HL-60/S4 treated with phorbol 12-myristate 13-acetate at 8.2 ng/mL for 4 days and 3 days (cell line): ENCODE data around the gene TNFRSF11A.

Source experiments
- in situ Hi-C: fragments of 300-500 bp; cut with MboI; formaldehyde crosslinking; loops from 2 replicates; pipeline ENCODE4 v1.15.0; 2022; ENCODE audit warnings: low sequenced_read_pairs

The TNFRSF11A gene

GRCh38 chr18:62377131-62377807 is 52.2 kb downstream of the TNFRSF11A start:
- in situ Hi-C loops: no loop called here

- in situ Hi-C loops: no loop called here
These were observed 53.9 kb downstream of the TNFRSF11A start for GRCh38 chr18:62379051-62379450.

DNA sequence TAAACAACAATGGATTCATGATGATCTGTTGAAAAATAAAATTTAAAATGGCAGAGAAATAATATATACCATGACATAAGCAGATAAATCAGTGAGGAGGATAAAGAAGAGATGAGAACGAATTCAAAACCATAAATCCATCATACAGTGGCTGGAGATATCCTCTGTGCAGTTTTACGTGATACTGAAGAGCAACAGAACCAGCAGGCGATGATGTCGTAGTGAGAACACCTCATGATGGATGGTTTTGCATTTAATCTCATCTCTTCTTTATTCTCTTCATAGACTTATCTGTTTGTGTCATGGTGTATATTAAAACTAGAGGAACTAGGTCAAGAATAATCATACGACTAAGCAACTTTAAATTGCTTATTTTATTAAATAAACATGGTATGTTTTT is 56.3 kb downstream of the TNFRSF11A start:
- in situ Hi-C loops: no loop called here

DNA sequence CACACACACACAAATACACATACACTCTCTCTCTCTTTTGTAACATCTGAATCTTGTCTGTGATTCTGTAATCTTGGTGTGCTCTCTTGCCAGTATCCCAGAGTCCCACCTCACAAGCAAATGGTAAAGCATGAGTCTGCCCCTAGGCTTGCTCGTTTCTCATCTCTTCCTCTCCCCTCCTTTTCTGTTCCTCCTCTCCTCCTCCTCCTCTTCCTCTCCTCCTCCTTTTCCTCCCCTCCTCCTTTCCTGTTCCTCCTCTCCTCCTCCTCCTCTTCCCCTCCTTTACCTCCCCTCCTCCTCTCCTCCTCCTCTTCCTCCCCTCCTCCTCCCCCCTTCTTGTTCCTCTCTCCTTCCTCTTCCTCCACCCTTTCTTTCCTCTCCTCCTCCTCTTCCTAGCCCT is 59.0 kb downstream of the TNFRSF11A start:
- in situ Hi-C loops: no loop called here

DNA sequence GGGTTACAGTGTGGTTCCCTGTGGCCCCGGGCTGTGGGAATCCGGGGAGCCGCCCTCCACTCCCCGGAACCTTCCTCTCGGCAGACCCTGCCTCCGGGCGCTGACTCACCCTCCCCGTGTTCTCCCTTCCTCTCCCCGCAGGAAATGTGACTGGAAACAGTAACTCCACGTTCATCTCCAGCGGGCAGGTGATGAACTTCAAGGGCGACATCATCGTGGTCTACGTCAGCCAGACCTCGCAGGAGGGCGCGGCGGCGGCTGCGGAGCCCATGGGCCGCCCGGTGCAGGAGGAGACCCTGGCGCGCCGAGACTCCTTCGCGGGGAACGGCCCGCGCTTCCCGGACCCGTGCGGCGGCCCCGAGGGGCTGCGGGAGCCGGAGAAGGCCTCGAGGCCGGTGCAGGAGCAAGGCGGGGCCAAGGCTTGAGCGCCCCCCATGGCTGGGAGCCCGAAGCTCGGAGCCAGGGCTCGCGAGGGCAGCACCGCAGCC is 59.5 kb downstream of the TNFRSF11A start:
- in situ Hi-C loops: no loop called here

- in situ Hi-C loops: no loop called here
These were observed 61.0 kb downstream of the TNFRSF11A start for GRCh38 chr18:62386091-62386490.

DNA sequence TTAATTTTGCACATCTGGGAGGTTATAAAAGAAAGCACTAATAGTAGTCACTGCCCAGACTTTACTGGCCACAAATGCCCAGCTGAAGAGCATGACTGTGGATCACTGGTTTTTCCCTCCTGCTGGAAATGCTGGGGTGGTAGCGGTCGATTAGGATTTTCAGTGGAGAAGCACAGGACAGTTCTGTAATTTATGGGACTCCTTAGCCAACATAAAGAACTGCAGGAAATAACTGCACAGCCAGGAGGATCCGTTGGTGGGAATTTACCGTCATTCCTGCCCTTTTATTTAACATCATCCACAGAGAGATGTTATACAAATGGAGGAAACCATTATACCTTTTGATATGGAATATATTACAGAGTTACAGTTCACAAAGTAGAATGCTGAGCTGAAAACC is 61.5 kb downstream of the TNFRSF11A start:
- in situ Hi-C loops: no loop called here

DNA sequence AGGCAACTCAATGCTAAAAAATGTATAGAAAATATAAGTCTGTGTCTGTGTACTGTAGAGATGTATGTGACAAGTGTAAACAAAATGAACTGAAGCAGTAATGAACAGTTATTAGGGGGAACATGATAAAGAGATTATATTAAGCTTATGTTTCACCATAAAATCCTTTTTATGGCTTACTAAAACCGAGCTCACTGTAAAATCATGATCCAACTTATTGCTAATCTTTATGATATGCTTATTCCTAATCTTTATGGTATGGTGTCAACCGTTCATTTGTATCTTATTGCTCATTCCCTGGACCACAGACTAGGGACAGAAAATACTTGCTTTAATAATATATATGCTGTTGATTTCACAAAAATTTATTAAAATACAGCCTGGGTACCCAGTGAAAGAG is 62.1 kb downstream of the TNFRSF11A start:
- in situ Hi-C loops: no loop called here

- in situ Hi-C loops: no loop called here
These were observed 64.0 kb downstream of the TNFRSF11A start for GRCh38 chr18:62388855-62389760.

DNA sequence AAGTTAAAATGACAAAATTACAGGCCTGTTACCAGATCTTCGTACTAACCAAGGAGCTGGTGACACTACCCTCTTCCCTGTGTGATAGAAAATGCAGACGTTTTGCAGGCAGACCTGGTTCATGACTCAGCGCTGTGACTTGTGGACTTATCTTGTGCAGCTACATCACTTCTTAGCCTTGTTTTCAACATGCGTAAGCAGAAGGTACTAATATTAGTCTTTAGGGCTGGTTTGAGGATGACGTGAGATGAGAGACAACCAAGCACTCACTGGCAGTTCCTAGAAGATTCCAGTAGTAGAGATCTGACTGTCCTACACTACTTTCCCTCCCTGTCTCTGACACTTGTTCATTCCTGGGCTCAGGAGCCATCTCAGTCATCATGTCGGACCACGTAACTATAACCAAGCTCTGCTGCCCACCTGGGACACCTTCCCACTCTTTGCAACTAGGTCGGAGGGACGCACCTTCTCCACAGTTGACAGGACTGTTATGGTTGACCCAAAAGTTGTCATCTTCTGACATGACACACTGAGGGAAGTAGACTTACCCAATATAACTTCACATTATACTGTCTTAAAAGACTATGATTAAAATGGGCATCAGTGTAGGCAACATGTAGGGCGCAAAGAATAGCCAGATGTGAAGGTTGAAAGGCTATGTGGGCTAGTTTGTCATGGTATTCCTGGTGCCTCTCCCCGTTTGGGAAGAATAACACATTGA is 64.8 kb downstream of the TNFRSF11A start:
- in situ Hi-C loops: no loop called here

DNA sequence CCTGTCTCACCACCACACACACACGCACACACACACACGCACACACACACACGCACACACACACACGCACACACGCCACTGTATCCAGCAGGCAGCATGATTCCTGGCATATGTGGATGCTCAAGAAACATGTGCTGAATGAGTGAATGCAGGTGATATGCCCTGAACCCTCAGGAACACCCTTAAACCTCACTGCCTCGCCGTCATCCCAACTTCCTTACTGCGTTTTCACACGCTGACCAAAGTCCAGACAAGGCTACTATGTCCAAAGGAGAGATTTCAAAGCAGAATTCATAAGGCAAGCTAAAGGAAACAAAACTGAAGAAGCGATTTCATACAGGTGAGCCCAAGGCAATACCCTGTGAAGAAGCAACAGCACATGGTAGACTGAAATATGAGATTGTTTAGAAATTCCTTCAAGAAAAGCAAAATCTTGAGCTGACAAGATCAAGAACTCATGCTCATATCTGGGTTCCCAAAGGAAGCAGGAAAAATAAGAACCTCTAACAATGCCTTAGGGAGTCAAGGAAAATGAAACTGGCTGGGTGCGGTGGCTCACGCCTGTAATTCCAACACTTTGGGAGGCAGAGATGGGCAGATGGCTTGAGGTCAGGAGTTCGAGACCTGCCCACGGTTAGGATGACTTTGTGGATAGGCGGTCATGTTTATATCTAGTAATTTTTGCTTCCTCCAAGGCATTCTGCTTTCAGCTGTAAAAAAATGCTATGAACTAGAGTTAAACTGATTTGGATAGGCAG is 69.1 kb downstream of the TNFRSF11A start:
- in situ Hi-C loops: no loop called here

- in situ Hi-C loops: no loop called here
These were observed 71.3 kb downstream of the TNFRSF11A start for GRCh38 chr18:62396381-62396780.

DNA sequence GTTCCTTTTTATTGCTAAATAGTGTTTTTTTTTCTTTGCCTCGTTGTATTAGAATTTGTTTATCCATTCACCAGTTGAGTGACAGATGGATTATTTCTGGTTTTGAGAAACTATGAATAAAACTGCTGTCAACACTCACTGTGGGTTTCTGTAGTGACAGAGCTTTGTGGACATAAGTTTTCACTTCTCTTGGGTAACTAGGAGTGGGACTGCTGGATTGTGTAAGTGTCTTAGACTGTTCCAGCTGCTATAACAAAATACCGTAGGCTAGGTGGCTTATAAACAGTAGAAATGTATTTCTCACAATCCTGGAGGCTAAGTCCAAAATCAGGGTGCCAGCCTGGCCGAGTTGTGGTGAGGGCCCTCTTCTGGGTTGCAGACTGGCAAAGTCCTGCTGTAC is 71.9 kb downstream of the TNFRSF11A start:
- in situ Hi-C loops: no loop called here

GRCh38 chr18:62398291-62398690 is 73.2 kb downstream of the TNFRSF11A start:
- in situ Hi-C loops: no loop called here

GRCh38 chr18:62399276-62399675 is 74.2 kb downstream of the TNFRSF11A start:
- in situ Hi-C loops: no loop called here

DNA sequence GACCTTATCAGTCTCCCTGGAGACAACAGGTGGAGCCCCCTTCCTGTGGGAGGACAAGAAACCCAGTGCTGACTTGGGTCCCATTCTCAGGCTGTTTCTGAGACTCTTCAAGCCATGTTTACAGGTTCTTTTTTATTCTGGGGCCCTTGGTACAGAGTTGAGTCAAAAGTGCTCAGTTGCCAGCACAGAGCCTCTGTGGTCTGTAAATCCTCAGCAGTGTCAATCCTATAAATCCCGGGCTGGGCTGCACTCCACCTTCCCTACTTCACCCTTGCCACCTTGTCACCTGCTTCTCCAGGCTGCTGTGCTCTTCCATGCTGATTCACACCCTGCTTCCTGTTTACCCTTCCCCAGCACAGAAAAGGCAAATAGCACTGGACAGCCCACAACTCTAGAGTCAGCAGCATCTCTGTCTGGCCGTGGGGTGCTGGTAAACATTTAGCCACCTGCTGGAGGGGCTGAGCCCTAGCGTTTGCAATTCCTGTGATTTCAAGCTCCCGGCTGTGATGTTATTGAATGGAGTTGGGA is 74.7 kb downstream of the TNFRSF11A start:
- in situ Hi-C loops: no loop called here

DNA sequence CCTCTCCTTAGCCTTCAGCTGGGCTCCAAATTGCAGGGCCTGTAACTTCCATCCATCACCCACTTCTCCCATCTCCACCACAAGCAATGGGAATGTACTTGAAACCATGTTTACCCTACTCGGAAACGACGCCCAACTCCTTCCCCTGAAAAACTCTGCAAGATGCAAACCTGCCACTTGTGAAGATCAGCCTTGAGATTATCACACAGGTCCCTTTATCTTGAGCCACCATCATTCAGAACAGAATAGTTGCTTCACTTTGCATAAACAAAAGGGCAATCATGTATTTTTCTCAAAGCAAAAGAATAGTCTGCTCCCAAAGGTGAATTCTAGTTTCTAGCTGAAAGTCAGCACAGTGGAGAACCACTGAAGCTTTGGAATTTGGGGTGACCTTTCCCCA is 75.8 kb downstream of the TNFRSF11A start:
- in situ Hi-C loops: no loop called here

DNA sequence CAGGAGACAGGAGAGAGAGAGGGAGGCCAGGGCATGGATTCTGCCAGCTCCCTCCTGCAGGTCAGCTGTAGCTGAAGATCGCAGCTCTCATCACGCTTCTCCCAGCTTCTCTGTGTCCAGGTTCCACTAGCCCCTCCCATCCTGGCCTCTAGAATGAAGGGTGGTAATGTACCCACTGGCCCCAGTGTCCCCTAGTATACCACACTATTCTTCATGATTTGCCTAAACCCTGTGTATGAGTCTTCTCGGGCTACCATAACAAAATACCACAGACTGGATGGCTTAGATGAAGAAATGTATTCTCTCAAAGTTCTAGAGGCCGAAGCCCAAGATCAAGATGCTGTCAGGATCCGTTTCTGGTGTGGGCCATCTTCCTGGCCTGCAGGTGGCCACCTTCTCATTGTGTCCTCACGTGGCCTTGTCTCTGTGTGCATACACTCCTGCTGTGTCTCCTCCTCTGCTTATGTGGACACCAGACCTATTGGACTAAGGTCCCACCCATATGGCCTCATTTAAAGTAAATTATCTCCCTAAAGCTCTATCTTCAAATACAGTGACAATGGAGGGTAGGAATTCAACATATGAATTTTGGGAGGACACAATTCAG is 77.3 kb downstream of the TNFRSF11A start:
- in situ Hi-C loops: no loop called here

DNA sequence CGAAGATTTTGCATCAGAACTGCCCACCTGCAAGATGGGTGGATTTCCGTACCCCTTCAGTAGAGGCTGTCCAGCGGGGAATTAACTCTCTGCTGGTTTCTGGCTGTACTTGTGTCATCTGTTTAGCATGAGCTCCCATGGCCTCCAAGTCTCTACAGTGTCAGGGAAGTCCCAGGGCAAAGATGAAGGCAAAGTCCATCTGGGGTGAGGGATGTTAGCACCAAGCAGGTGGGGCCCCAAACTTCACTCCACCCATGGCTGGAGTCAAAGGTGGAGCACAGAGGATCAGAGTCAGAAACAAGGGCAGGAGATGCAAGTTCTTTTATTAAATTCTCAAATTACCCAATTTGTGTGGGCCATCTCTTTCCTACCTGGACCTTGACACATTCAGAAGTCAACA is 78.0 kb downstream of the TNFRSF11A start:
- in situ Hi-C loops: no loop called here

- in situ Hi-C loops: no loop called here
These were observed 79.8 kb downstream of the TNFRSF11A start for GRCh38 chr18:62404881-62405280.
